ENCODE data around the gene FASTKD3.

Gene FASTKD3

DNA sequence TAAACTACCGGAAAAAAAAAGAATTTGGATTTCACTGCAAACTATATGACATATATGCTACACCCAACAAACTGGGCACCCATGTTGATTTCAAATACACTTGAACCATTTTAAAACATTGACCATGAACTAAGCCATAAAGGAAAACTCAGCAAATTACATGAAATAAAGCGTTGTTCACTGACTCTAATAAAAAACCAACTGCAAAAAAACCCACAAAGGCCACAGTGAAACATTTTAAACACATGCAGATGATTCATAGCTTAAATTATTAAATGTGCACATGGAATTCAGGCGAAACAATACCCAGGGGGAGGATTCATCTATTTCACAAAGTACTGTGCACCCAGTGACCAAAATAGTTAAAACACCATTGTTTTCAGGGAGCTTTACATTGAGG, 33.4 kb upstream of the FASTKD3 start:
- no peak for TF ChIP-seq FOXM1 (IDR thresholded peaks at IDR 0.05; ENCODE audit: borderline replicate concordance, low read depth)
- TF ChIP-seq TEAD4 (IDR thresholded peaks at IDR 0.05) = no peak
- TF ChIP-seq CREB1 (IDR thresholded peaks at IDR 0.05; ENCODE audit: low read depth) = no peak
- no peak for TF ChIP-seq YY1 (IDR thresholded peaks at IDR 0.05; ENCODE audit: low read depth)
- TF ChIP-seq NFIC (IDR thresholded peaks at IDR 0.05) = no peak
- TF ChIP-seq RAD21 (IDR thresholded peaks at IDR 0.05; ENCODE audit: low read depth) = no peak
- TF ChIP-seq, protein P1, sequence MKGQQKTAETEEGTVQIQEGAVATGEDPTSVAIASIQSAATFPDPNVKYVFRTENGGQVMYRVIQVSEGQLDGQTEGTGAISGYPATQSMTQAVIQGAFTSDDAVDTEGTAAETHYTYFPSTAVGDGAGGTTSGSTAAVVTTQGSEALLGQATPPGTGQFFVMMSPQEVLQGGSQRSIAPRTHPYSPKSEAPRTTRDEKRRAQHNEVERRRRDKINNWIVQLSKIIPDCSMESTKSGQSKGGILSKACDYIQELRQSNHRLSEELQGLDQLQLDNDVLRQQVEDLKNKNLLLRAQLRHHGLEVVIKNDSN (IDR thresholded peaks at IDR 0.05) = no peak
- no peak for TF ChIP-seq CEBPB (IDR thresholded peaks at IDR 0.05)
- no peak for TF ChIP-seq TAF1 (IDR thresholded peaks at IDR 0.05; ENCODE audit: low read depth)
- TF ChIP-seq ZBTB7A (IDR thresholded peaks at IDR 0.05; ENCODE audit: low read depth) = no peak
- TF ChIP-seq EGR1 (IDR thresholded peaks at IDR 0.05) = no peak
- no peak for TF ChIP-seq TCF12 (IDR thresholded peaks at IDR 0.05; ENCODE audit: low read depth)
- TF ChIP-seq, protein P2, sequence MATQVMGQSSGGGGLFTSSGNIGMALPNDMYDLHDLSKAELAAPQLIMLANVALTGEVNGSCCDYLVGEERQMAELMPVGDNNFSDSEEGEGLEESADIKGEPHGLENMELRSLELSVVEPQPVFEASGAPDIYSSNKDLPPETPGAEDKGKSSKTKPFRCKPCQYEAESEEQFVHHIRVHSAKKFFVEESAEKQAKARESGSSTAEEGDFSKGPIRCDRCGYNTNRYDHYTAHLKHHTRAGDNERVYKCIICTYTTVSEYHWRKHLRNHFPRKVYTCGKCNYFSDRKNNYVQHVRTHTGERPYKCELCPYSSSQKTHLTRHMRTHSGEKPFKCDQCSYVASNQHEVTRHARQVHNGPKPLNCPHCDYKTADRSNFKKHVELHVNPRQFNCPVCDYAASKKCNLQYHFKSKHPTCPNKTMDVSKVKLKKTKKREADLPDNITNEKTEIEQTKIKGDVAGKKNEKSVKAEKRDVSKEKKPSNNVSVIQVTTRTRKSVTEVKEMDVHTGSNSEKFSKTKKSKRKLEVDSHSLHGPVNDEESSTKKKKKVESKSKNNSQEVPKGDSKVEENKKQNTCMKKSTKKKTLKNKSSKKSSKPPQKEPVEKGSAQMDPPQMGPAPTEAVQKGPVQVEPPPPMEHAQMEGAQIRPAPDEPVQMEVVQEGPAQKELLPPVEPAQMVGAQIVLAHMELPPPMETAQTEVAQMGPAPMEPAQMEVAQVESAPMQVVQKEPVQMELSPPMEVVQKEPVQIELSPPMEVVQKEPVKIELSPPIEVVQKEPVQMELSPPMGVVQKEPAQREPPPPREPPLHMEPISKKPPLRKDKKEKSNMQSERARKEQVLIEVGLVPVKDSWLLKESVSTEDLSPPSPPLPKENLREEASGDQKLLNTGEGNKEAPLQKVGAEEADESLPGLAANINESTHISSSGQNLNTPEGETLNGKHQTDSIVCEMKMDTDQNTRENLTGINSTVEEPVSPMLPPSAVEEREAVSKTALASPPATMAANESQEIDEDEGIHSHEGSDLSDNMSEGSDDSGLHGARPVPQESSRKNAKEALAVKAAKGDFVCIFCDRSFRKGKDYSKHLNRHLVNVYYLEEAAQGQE (IDR thresholded peaks at IDR 0.05; ENCODE audit: low read depth) = no peak
- TF ChIP-seq, protein P3, sequence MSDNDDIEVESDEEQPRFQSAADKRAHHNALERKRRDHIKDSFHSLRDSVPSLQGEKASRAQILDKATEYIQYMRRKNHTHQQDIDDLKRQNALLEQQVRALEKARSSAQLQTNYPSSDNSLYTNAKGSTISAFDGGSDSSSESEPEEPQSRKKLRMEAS (IDR thresholded peaks at IDR 0.05) = no peak
- TF ChIP-seq EP300 (IDR thresholded peaks at IDR 0.05; ENCODE audit: borderline replicate concordance) = no peak

DNA sequence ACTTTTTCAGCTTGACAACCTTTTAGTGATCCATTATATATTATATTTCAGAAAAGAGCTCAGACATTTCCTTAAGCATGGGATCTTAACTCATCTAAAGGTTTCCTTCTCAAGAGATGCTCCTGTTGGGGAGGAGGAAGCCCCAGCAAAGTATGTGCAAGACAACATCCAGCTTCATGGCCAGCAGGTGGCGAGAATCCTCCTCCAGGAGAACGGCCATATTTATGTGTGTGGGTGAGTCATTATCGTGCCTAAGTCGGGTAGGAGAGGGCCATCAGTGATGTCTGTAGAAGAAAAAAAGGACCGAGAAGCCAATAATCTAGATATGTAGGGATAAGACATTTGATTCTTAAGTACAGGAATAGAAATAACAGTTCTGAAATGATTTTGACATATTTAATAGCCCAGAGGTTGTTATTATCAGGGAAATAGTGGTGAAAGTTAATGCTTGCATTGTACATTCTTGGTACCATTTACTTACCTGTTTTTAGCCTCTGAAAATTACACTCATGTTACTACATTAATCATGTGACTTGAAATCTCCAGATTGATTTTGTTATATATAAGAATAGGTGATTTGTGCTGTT, 28.3 kb upstream of the FASTKD3 start:
- TF ChIP-seq FOXM1 (IDR thresholded peaks at IDR 0.05; ENCODE audit: borderline replicate concordance, low read depth) = no peak
- peak; percentile 69; the same call in 1 of the 2 replicates for TF ChIP-seq YY1 (IDR thresholded peaks at IDR 0.05; ENCODE audit: low read depth)

DNA sequence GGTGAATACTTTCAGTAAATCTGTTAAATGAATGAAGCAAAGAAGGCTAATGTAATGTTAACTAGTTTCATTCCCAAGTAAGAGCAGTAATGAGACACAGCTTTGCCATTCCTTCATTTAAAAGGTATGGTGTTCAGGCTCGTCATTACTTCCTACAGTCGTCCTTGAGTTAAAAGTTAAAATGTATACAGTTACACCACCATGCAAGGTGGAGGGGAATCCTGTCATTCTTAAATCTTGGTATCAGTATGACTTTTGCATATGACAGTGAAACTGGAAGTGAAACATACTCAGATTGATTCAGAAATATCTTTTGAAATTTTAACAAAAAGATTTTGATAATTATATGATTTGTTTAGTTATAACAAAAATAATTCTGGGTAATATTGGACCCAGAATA, 26.0 kb upstream of the FASTKD3 start:
- TF ChIP-seq TAF1 (IDR thresholded peaks at IDR 0.05; ENCODE audit: low read depth) (no peak), TCF12 (IDR thresholded peaks at IDR 0.05; ENCODE audit: low read depth) (no peak)

DNA sequence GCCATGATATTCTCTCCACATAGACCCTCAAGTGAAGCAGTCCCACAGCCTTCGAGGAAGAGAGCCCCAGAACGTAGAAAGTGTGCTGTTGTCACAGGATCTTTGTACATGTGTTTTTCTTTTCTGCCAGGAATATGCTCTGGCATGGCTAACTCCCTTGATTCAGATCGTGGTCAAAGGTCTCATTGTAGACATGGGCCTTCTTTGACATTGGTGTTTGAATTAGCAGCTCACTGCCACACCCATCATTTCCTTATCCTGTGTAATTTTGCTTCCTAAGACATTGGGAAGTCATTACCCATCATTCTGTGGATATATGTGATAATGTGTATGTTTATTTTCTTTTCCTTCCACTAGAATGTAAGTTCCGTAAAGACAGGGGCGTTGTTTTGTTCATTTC, 25.6 kb upstream of the FASTKD3 start:
- TF ChIP-seq TCF12 (IDR thresholded peaks at IDR 0.05; ENCODE audit: low read depth) (no peak), ZBTB7A (IDR thresholded peaks at IDR 0.05; ENCODE audit: low read depth) (no peak)

DNA sequence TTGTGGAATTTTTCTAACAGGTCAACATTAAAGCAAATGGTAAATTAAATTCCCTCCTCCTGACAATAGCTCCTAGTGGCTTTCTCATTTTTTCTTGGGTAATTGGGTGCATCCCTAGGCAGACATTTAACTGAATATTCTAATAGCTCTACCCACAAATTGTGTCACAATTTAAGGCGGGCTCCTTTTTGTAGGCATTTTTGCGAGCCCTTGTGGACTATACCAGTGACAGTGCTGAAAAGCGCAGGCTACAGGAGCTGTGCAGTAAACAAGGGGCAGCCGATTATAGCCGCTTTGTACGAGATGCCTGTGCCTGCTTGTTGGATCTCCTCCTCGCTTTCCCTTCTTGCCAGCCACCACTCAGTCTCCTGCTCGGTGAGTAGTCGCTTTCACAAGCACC, 20.1 kb upstream of the FASTKD3 start:
- TF ChIP-seq, protein P1 (IDR thresholded peaks at IDR 0.05) = no peak
- TF ChIP-seq YY1 (IDR thresholded peaks at IDR 0.05; ENCODE audit: low read depth) (no peak), TCF12 (IDR thresholded peaks at IDR 0.05; ENCODE audit: low read depth) (no peak), EGR1 (IDR thresholded peaks at IDR 0.05) (no peak), CEBPB (IDR thresholded peaks at IDR 0.05) (no peak), ZBTB7A (IDR thresholded peaks at IDR 0.05; ENCODE audit: low read depth) (no peak), TAF1 (IDR thresholded peaks at IDR 0.05; ENCODE audit: low read depth) (no peak), CREB1 (IDR thresholded peaks at IDR 0.05; ENCODE audit: low read depth) (no peak), FOXM1 (IDR thresholded peaks at IDR 0.05; ENCODE audit: borderline replicate concordance, low read depth) (no peak), TEAD4 (IDR thresholded peaks at IDR 0.05) (no peak), NFIC (IDR thresholded peaks at IDR 0.05) (no peak), RAD21 (IDR thresholded peaks at IDR 0.05; ENCODE audit: low read depth) (no peak), EP300 (IDR thresholded peaks at IDR 0.05; ENCODE audit: borderline replicate concordance) (no peak)
- TF ChIP-seq, protein P2 (IDR thresholded peaks at IDR 0.05; ENCODE audit: low read depth) = no peak
- TF ChIP-seq, protein P3 (IDR thresholded peaks at IDR 0.05) = no peak

DNA sequence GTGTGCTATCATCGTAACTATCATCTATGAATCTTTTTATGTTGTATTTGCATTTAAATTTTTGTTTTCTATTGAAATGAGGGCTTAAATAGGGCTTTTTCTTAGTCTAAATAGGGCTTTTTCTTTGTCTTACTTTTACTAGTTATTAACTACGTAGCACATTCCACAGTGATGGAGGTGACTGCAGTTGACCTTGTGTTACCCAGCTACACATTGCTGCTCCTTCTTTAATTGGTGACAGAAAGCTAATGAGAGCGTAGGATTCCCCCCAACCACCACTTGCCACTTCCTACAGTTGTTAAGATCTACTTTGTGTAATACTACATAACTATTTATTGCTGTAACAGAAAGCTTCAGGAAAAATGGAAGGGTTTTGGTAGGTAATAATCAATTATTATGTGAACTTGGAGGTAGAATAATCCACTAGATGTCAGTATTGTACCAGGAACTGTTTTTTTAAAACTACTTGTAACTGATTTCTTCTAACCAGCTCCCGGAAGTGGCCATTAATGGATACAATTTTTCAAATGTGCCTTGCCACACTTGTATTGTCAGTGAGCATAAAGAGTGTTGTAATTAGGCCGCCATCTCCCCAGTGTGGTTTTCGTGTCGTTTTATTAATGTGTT, 18.1 kb upstream of the FASTKD3 start:
- TF ChIP-seq RAD21 (IDR thresholded peaks at IDR 0.05; ENCODE audit: low read depth) (peak; percentile 39; the same call in 1 of the 2 replicates), ZBTB7A (IDR thresholded peaks at IDR 0.05; ENCODE audit: low read depth) (no peak), TEAD4 (IDR thresholded peaks at IDR 0.05) (no peak)

All from Ishikawa (cell line).